ENCODE measurements around the gene RBMS1. TPM values are rescaled to one million over a fixed set of nuclear protein-coding genes. Genes with fewer than 3 reads are reported as not detected.

Gene RBMS1
- total RNA-seq, 1 donor from 2014 or later, result 148 TPM

DNA sequence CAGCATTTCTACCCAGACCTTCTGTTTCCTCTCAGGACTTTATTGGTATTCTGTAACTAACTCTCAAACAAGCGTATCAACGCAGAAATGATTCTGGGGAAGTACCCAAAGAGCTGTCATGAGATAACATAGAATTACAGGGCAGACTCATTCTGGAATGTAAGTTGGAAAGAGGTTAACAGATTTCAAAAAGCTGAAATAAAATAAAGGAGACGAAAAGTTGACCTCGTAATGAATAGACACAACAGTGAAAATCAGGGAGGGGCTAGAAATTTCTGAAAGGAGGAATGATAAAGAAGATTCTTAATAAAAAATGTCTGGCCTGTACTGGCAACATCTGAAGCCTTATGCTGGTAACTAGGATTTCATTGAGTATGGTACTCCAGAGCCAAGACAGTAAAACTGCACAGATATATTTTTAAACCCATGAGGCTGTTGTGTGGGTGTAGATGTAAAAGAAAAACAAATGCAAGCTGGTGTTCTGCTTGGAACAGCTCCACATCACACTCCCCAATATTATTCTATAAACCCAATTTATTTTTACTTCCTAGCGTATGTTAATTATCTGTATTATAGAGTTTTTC is 23.9 kb downstream of the RBMS1 start:
- Histone ChIP-seq H3K4me1 (ENCODE audit: insufficient read depth, low read length) (no peaks in the 10 kb centered on the region), H3K27ac (ENCODE audit: low read depth, low read length) (no peak overlapping the region), H2AFZ (ENCODE audit: low read depth, low read length) (no peak overlapping the region), H3K9me3 (ENCODE audit: insufficient read depth, low read depth, low read length) (no peaks in the 10 kb centered on the region), H3K36me3 (ENCODE audit: insufficient read depth, low read length) (no peaks in the 10 kb centered on the region), H3K9ac (ENCODE audit: low read length) (no peak overlapping the region), H3K79me2 (ENCODE audit: insufficient read depth, low read length) (peaks cover 92% of the 10 kb centered on the region), H3K27me3 (ENCODE audit: insufficient read depth, low read length) (no peaks in the 10 kb centered on the region), H3K4me3 (ENCODE audit: insufficient read depth, low read depth, low read length) (no peak overlapping the region), H4K20me1 (ENCODE audit: insufficient read depth, low read length) (peaks cover 72% of the 10 kb centered on the region), H3K4me2 (ENCODE audit: low read length) (no peak overlapping the region)
- no peak overlapping the region for H3K27ac Mint-ChIP-seq (ENCODE audit: unreplicated experiment)
- H3K36me3 Mint-ChIP-seq (ENCODE audit: low read depth, unreplicated experiment), result no peaks in the 10 kb centered on the region
- no peak for TF ChIP-seq EZH2 (IDR thresholded peaks at IDR 0.05; ENCODE audit: insufficient read depth, low read length)
- TF ChIP-seq, protein P1, sequence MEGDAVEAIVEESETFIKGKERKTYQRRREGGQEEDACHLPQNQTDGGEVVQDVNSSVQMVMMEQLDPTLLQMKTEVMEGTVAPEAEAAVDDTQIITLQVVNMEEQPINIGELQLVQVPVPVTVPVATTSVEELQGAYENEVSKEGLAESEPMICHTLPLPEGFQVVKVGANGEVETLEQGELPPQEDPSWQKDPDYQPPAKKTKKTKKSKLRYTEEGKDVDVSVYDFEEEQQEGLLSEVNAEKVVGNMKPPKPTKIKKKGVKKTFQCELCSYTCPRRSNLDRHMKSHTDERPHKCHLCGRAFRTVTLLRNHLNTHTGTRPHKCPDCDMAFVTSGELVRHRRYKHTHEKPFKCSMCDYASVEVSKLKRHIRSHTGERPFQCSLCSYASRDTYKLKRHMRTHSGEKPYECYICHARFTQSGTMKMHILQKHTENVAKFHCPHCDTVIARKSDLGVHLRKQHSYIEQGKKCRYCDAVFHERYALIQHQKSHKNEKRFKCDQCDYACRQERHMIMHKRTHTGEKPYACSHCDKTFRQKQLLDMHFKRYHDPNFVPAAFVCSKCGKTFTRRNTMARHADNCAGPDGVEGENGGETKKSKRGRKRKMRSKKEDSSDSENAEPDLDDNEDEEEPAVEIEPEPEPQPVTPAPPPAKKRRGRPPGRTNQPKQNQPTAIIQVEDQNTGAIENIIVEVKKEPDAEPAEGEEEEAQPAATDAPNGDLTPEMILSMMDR (IDR thresholded peaks at IDR 0.05; ENCODE audit: insufficient read depth, low read depth, low read length), result no peak
- FAIRE-seq, result no peak
- H3K9me3 Mint-ChIP-seq (ENCODE audit: unreplicated experiment), result no peaks in the 10 kb centered on the region
- peaks cover 35% of the 10 kb centered on the region for H3K4me1 Mint-ChIP-seq (ENCODE audit: low read depth, unreplicated experiment)
- H3K27me3 Mint-ChIP-seq (ENCODE audit: low read depth, unreplicated experiment), result no peaks in the 10 kb centered on the region
- DNase-seq (ENCODE audit: low read depth), result peak; percentile 34
- peak overlapping the region; percentile 6 for H3K4me3 Mint-ChIP-seq (ENCODE audit: unreplicated experiment)

DNA sequence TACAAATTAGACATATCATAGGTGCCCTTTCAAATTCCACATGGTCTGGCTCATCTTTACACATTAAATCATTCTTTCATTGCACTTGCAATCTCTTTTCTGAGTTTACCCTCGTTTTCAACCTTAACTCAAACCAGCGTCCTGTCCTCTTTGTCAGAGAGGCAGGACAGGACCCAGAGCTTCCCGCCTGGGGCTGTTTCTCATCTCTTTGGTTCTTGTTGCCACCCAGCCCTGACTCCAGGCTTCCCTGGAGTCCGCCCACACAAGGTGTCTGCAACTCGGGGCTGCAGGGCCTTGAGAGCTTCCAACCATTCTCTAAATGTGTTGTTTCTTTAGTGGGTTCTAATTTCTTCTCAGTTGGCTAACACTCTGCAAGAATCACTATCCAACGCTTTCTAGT is 24.4 kb downstream of the RBMS1 start:
- Histone ChIP-seq H3K9me3 (ENCODE audit: insufficient read depth, low read depth, low read length) (no peaks in the 10 kb centered on the region), H3K4me2 (ENCODE audit: low read length) (no peak overlapping the region), H3K79me2 (ENCODE audit: insufficient read depth, low read length) (peaks cover 92% of the 10 kb centered on the region), H3K4me3 (ENCODE audit: insufficient read depth, low read depth, low read length) (no peak overlapping the region), H3K4me1 (ENCODE audit: insufficient read depth, low read length) (no peaks in the 10 kb centered on the region), H3K9ac (ENCODE audit: low read length) (no peak overlapping the region), H3K36me3 (ENCODE audit: insufficient read depth, low read length) (no peaks in the 10 kb centered on the region), H4K20me1 (ENCODE audit: insufficient read depth, low read length) (peaks cover 72% of the 10 kb centered on the region), H3K27ac (ENCODE audit: low read depth, low read length) (no peak overlapping the region), H3K27me3 (ENCODE audit: insufficient read depth, low read length) (no peaks in the 10 kb centered on the region), H2AFZ (ENCODE audit: low read depth, low read length) (no peak overlapping the region)
- no peaks in the 10 kb centered on the region for H3K36me3 Mint-ChIP-seq (ENCODE audit: low read depth, unreplicated experiment)
- FAIRE-seq (no peak), DNase-seq (ENCODE audit: low read depth) (no peak)
- H3K9me3 Mint-ChIP-seq (ENCODE audit: unreplicated experiment), result no peaks in the 10 kb centered on the region
- no peak overlapping the region for H3K4me3 Mint-ChIP-seq (ENCODE audit: unreplicated experiment)
- no peak for TF ChIP-seq EZH2 (IDR thresholded peaks at IDR 0.05; ENCODE audit: insufficient read depth, low read length)
- TF ChIP-seq, protein P1 (IDR thresholded peaks at IDR 0.05; ENCODE audit: insufficient read depth, low read depth, low read length), result no peak
- no peaks in the 10 kb centered on the region for H3K27me3 Mint-ChIP-seq (ENCODE audit: low read depth, unreplicated experiment)
- H3K27ac Mint-ChIP-seq (ENCODE audit: unreplicated experiment), result no peak overlapping the region
- peaks cover 30% of the 10 kb centered on the region for H3K4me1 Mint-ChIP-seq (ENCODE audit: low read depth, unreplicated experiment)

DNA sequence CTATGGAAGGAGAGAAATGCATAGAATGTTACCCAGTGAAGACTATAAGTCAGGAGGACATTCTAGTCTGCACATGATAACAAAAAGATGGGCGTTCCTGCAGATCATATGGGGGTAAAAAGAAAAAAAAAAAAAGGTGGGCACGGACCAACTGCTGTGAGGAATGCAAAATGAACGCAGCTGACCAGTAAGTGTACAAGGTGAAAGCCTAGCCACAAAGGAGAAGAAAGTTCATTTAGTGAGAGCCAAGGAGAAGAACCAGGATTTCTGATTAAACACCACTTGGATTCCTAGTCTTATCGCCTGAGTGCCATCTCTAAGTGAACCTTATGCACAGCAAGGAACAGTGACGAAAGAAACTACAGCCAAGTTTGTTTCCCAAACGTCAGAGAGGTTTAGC is 26.5 kb downstream of the RBMS1 start:
- H3K36me3 ChIP-seq (ENCODE audit: insufficient read depth, low read length), result no peaks in the 10 kb centered on the region
- TF ChIP-seq EZH2 (IDR thresholded peaks at IDR 0.05; ENCODE audit: insufficient read depth, low read length), result no peak
- TF ChIP-seq, protein P1 (IDR thresholded peaks at IDR 0.05; ENCODE audit: insufficient read depth, low read depth, low read length), result no peak
- H3K4me3 Mint-ChIP-seq (ENCODE audit: unreplicated experiment), result no peak overlapping the region
- no peak overlapping the region for H3K4me2 ChIP-seq (ENCODE audit: low read length)
- H3K9ac ChIP-seq (ENCODE audit: low read length), result no peak overlapping the region
- H3K27ac ChIP-seq (ENCODE audit: low read depth, low read length), result no peak overlapping the region
- no peak overlapping the region for H2AFZ ChIP-seq (ENCODE audit: low read depth, low read length)
- peaks cover 24% of the 10 kb centered on the region for H3K4me1 Mint-ChIP-seq (ENCODE audit: low read depth, unreplicated experiment)
- H3K9me3 Mint-ChIP-seq (ENCODE audit: unreplicated experiment), result no peaks in the 10 kb centered on the region
- DNase-seq (ENCODE audit: low read depth) (no peak), FAIRE-seq (no peak)
- H3K27me3 ChIP-seq (ENCODE audit: insufficient read depth, low read length), result no peaks in the 10 kb centered on the region
- H4K20me1 ChIP-seq (ENCODE audit: insufficient read depth, low read length), result peaks cover 84% of the 10 kb centered on the region
- peaks cover 92% of the 10 kb centered on the region for H3K79me2 ChIP-seq (ENCODE audit: insufficient read depth, low read length)
- no peak overlapping the region for H3K27ac Mint-ChIP-seq (ENCODE audit: unreplicated experiment)
- no peaks in the 10 kb centered on the region for H3K36me3 Mint-ChIP-seq (ENCODE audit: low read depth, unreplicated experiment)
- no peaks in the 10 kb centered on the region for H3K9me3 ChIP-seq (ENCODE audit: insufficient read depth, low read depth, low read length)
- H3K4me3 ChIP-seq (ENCODE audit: insufficient read depth, low read depth, low read length), result no peak overlapping the region
- no peaks in the 10 kb centered on the region for H3K27me3 Mint-ChIP-seq (ENCODE audit: low read depth, unreplicated experiment)
- H3K4me1 ChIP-seq (ENCODE audit: insufficient read depth, low read length), result no peaks in the 10 kb centered on the region
